GM11168 (cell line): ENCODE data around the gene IRAK2.
"Not testable (repeated sequence)": the region's sequence is repeated elsewhere in the genome, so short reads cannot be mapped to it uniquely, and the experiment has no call there.

Source experiments
- in situ Hi-C: fragments of 300-500 bp; cut with MboI; formaldehyde crosslinking; loops from one replicate; pipeline ENCODE4 v1.12.0; 2022; ENCODE audit warnings: low sequenced_read_pairs; ENCODE audit not compliant: unreplicated experiment

Gene IRAK2

DNA sequence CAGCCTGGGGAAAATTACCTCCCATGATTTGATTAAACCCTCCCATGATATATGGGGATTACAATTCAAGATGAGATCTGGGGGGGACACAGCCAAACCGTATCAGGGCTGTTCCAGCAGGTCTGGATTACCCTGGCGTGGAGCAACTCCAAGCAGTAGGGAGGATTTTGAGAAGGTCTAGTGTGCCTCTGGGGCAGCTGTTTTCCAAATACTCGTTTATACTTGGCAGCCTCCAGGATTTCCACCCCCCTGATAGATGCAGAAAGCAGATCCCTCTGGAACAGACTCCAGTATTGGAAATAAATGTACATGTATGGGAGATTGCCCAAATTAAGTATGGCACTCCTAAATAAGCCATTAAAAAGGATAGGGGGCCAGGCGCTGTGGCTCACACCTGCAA, 7.7 kb upstream of the IRAK2 start:
- in situ Hi-C loops, result no loop called here

DNA sequence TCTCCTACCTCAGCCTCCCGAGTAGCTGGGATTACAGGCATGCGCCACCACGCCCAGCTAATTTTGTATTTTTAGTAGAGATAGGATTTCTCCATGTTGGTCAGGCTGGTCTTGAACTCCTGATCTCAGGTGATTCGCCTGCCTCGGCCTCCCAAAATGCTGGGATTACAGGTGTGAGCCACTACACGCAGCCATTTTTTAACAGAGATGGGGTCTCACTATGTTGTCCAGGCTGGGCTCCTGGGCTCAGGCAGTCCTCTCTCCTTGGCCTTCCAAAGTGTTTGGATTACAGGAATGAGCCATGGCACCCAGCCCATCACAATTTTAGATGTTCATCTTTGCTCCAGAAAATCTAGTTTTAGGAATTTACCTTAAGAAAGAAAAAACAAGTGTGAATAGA, 6.2 kb upstream of the IRAK2 start:
- in situ Hi-C loops, result not testable (repeated sequence)

DNA sequence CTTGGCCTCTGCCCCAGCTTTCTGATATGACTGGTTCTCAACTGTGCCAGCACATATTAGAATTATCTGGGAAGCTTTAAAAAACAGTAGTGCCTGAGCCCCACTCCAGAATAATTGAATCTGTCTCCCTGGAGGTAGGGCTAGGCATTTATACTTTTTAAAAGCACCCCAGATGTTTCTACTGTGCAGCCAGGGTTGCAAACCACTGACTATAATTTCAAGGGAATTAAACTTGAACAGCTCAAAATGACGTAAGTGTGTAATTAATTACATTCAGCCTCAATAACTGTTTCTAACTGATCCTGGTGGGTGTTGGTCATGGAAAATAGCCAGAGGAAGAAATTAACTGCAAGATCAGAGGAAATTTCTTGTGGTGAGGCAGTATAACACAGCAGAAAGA, 4.4 kb upstream of the IRAK2 start:
- in situ Hi-C loops, result no loop called here

DNA sequence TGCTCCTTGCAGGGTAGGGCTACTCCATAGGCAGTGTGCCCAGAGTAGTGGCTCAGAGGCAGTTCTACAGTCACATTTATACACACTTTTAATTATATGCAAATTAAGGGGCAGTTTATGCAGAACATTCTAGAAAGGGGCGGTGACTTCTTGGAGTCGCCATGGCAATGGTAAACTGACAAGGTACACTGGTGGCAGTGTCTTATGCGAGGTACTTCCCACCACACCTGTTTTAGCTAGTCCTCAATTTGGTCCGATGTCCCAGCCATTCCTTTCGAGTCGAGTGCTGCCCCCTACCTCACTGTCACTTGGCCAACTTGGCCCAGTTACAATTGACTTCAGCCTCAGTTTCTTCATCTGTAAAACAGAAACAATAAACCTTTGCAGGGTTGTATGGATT, 3.8 kb upstream of the IRAK2 start:
- in situ Hi-C loops, result no loop called here

DNA sequence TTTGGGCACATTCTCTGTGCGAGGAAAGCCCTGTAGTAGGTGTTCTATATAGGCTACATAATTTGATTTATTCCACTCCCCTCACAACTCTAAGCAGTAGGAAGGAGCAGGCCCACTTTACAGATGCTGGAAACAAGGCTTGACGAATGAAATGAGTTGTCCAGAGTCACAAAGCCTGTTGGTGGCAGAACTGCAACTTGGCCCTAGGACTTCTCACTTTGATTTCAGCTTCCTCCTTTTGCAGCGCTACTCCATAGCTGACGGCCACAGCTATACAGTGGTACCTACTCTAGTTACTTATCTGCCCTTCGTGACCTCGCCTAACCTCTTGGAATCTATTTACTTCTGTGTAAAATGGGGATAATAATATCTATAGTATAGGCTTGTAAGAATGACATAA, 2.5 kb upstream of the IRAK2 start:
- in situ Hi-C loops, result no loop called here

DNA sequence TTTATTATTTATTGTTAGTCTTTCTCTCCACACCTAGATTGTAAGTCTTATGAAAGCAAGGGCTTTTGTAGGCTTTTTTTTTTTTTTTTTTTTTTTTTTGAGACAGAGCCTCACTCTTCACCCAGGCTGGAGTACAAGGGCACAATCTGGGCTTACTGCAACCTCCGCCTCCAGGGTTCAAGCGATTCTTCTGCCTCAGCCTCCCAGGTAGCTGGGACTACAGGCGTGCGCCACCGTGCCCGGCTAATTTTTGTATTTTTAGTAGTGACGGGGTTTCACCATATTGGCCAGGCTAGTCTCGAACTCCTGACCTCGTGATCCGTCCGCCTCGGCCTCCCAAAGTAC, 546 bp upstream of the IRAK2 start:
- in situ Hi-C loops, result not testable (repeated sequence)

DNA sequence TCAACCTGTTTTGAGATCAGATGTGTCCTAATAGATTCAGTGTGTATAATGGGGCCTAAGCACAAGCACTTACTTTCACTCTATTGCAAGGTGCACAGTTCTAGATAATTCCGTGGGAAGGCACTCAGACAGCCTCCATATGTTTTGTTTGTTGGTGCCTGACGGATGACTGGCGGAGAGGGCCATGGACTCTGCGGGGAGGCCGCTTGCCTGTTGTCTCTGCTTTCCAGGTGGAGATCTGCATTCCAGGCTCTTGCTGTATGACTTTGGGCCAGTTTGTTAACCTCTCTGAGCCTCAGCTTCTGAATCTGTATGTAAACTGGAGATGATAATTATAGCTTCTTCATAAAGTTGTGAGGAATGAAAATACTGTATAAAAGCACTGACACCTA, 1.5 kb downstream of the IRAK2 start:
- in situ Hi-C loops, result no loop called here

DNA sequence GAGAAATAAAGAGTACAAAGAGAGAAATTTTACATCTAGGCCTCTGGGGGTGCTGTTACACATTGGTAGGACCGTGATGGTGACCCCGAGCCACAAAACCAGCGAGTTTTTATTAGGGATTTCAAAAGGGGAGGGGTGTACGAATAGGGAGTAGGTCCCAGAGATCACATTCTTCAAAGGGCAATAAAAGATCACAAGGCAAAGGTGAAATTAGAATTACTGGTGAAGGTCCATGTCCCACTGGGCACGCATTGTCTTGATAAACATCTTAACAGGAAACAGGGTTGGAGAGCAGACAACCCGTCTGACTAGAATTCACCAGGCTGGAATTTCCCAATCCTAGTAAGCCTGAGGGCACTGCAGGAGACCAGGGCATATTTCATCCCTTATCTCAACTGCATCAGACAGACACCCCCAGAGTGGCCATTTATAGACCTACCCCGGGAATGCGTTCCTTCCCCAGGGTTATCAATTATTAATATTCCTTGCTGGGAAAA, 4.3 kb downstream of the IRAK2 start:
- in situ Hi-C loops, result no loop called here

DNA sequence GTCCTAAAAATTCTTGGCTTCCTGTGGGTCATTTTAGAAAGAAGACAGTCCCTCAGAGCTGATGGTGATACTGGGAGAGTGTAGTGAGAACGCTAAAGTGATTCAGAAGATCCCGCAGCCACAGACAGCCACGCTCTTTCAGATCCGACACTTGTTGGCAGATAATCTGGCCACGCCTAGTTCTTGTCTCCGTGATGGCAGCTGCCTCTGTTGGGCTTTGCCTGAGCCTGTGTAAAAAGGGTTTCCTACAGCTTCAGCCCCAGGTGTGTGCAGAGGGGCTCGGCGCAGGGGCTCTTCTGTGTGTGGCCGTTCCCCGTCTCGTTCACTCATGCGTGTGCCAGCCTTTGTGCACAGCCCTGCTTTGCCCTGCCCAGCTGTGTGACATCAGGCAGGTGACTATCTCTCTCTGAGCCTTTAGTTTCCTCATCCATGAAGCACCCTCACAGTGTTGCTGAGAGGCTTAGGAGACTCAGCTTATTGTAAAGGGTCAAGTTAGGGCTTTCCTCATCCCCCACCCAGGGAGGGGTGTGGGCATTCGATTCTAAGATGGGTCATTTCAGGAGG, 6.3 kb downstream of the IRAK2 start:
- in situ Hi-C loops, result no loop called here

DNA sequence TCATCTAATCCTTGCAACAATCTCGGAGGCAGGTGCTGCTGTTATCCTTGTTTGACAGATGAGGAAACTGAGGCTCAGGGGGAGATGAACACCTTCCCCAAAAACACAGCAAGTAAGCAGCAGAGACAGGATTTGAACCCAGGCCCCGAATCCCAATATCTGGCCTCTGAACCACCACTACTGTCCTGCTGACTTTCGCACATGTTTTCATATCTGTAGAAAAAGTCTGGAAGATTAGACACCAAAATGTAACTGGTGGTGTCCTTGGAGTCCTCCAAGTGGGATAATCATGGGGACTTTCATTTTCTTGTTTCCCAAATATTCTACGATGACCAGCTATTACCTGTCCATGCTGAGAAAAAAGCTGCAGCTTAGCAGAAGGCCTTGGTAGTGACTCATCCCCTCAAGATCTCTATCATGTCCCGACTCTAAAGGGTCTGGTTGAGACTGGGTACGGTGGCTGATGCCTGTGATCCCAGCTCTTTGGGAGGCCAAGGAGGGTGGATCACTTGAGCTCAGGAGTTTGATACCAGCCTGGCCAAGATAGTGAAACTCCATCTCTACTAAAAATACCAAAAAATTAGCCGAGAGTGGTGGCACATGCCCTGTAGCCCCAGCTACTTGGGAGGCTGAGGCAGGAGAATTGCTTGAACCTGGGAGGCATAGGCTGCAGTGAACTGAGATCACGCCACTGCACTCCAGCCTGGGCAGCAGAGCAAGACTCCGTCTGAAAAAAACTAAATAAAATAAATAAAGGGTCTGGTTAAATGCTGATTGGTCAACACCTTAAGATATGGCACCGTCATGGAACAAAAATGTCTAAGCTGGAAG, 8.6 kb downstream of the IRAK2 start:
- in situ Hi-C loops, result no loop called here

DNA sequence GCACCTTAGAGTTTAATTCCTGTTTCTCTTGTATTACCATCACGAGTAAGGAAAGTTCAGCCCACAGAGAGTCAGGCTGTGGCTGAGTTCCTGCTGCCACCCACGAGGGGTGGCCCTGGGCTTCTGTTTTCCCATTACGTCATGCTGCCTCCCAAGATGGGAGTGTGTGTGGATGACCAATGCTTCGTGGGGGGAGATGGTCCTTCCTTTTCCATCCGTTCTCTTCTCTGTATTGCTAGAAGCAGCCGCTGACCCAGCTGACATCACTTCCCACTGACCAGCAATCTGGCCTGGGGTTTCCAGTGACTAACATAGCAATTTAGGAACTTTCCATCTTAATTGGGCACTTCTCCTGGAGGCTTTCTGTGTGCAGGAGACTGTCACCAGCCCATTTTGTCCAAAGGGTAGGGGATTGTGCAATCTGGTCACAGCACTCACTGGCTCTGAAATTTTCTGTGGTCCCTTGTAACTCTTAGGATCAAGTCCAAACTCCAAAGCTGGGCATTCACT, 9.3 kb downstream of the IRAK2 start:
- in situ Hi-C loops, result no loop called here

DNA sequence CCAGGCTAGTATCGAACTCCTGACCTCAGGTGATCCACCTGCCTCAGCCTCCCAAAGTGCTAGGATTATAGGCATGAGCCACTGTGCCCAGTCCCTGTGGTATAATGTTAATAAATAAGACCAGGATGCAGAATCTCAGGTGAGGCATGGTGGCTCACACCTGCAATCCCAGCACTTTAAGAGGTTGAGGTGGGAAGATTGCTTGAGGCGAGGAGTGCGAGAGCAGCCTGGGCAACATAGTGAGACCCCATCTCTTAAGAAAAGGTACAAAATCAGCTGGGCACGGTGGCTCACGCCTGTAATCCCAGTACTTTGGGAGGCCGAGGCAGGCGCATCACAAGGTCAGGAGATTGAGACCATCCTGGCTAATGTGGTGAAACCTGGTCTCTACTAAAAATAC, 10.6 kb downstream of the IRAK2 start:
- in situ Hi-C loops, result not testable (repeated sequence)

DNA sequence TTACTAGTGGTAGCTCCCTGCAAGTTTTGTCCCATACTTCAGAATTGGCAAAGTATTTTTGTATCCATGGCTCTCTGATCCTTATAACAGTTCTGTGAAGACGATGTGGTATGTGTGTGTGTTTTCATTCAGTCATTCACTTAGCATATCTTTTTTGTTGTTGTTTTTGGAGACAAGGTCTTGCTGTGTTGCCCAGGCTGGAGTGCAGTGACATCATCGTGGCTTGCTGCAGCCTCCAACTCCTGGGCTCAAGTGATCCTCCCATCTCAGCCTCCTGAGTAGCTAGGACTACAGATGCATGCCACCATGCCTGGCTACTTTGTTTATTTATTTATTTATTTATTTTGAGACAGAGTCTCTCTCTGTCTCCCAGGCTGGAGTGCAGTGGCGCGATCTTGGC, 11.4 kb downstream of the IRAK2 start:
- in situ Hi-C loops, result not testable (repeated sequence)

DNA sequence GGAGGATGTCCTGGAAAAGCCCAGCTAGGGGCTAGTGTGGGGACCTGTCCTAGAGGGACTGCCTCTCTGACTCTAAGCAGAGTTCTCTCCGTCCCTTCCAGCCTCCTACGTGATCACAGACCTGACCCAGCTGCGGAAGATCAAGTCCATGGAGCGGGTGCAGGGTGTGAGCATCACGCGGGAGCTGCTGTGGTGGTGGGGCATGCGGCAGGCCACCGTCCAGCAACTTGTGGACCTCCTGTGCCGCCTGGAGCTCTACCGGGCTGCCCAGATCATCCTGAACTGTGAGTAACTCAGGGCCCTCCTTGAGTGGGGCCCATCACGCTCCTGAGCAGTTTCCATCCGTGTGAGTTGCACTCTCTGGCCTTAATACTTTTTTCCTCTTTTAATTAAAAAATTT, 13.0 kb downstream of the IRAK2 start:
- in situ Hi-C loops, result no loop called here

DNA sequence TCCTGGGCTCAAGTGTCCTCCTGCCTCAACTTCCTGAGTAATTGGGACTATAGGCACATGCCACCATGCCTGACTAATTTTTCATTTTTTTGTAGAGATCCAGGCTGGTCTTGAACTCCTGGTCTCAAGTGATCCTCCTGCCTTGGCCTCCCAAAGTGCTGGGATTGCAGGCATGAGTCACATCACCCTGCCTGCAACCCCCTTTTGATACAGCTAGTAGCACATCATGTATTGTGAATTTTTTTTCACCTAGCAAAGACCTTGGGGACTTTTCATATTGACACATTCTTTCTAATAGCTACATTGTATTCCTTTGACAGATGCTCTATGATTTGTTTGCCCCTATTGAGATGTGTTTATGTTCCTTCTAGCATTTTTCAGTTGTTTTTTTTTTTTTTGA, 14.2 kb downstream of the IRAK2 start:
- in situ Hi-C loops, result no loop called here

DNA sequence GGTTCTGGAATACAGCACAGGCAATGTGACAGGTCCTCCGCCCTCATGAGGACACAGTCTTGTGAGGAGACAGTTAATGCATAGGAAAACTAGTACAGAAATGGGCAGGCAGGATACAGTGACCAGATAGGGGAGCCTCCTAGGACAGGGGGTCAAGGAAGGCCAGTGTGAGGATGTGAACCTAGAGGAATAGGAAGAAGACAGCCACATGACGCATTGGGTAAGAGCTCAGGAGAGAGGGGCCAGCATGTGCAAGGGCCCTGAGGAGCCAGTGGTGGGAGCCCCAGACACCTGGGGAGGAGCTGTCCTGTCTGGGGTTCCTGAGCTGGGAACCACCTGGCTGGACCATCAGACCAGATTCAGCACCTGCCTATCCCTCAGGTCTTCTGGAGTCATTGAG, 15.6 kb downstream of the IRAK2 start:
- in situ Hi-C loops, result no loop called here

DNA sequence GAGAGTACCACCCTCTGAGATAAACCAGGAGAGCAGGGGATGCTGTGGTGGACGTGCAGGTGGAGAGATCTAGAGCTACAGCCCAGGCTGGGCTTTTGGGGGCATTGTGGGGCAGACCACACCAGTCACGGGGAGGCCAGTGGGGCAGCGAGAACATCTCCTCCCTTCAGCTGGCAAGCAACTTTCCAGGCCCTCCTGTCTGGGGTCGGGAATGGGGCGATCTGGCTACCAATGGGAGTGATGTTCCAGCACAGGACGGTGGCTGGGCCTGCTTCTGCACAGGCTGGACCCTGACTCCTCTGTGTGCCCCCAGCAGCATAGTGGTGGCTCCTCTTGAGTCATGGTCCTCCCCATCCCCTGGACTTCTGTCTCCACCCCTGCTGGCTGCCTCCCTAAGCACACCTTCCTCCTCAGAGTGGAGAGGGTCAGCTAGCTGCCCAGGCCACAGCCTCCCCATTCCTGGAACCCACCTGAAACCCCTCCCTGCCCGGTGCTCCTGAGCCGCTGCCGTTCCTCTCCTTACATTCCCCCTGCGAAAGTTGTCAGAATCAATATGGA, 16.1 kb downstream of the IRAK2 start:
- in situ Hi-C loops, result no loop called here

DNA sequence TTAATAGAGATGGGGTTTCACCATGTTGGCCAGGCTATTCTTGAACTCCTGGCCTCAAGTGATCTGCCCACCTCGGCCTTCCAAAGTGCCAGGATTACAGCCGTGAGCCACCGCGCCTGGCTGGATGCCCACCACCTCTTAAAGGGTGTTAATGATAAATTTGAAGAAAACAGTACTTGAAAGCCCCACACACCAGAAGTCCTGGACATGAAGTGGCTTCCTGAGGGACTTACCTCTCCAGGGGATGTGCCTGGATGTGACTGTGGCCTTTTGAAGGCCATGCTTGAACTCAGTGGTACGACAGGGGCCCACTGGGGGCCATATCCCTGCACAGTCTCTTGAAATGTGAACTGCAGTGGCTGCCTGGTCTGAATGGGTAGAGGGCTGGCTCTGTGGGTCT, 18.2 kb downstream of the IRAK2 start:
- in situ Hi-C loops, result no loop called here

DNA sequence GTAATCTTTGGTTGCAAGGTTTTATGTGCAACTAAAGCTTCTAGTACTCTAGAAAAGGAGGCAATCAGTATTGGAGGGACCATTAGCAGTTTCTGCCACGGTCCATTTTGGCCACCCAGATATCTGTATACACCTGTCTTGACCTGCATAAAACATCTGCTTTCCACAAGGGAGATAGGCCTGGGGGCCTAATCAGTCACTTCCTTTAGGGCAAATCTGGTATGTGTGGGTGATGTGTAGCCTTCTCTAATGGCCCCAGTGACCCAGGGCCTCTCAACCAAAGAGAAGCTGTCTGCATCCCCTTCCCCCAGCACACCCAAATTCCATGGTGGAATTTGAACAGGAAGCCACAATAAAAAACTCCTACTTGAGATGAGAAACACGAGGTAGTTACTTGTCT, 19.5 kb downstream of the IRAK2 start:
- in situ Hi-C loops, result no loop called here

DNA sequence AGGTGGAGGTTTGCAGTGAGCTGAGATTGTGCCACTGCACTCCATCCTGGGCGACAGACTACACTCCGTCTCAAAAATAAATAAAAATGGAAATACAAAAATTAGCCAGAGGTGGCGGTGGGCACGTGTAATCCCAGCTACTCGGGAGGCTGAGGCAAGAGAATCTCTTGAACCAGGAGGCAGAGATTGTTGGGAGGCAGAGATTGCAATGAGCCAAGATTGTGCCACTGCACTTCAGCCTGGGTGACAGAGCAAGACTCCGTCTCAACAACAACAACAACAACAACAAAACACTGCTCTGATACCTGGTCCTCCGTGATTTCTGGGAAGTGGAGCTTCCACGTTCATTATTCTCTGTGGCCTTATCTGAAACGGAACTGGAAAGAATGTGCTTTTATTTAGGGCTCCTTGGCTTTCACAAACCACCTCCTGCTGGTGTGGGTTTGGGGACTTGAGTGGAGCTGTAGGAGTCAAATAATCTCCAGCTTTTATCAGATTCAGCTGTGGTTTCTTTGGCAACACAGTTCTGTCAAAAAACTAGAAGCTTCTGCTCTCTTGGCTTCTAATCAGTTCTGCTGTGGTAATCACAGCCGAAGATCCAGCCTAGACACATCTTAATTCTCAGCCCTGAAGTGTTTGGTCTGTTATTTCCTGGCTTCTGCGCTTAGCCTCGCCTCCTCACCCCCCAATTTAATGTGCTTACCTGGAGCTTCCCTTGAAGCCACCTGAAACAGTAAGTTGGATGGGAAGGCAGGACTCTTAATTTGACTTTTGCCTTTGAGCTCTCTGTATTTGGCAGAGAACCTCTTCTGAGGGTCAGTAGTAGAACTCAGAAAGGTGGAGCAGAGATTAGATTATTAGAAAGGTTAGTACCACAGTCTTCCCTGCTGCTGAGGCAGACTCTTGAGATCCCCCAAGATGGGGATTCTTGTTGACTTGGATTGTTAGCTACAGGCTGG, 21.4 kb downstream of the IRAK2 start:
- in situ Hi-C loops, result no loop called here
